HL-60 (cell line): Measurements from ENCODE around the gene SGCG.

ENCODE experiments used
- DNase-seq, 2 experiments: peaks; one replicate each; pipeline ENCODE4 v3.0.0-alpha.2; 2010 to 2020; ENCODE audit warnings: low read depth in 1 of 2, low spot score in 1 of 2
- H3K27ac ChIP-seq: fragments of 250-450 bp; sonication (Bioruptor Pico); replicated peaks from 2 replicates; pipeline ENCODE4 v1.5.1; 2020; ENCODE audit warnings: mild to moderate bottlenecking, moderate library complexity
- H3K27me3 ChIP-seq: fragments of 250-450 bp; sonication (Bioruptor Pico); 2 replicates; pipeline ENCODE4 v1.5.1; 2021; ENCODE audit warnings: mild to moderate bottlenecking, moderate library complexity; ENCODE audit not compliant: insufficient read depth, poor library complexity, severe bottlenecking
- H3K4me3 ChIP-seq: replicated peaks from 2 replicates; pipeline ENCODE4 v1.5.1; 2011; ENCODE audit warnings: mild to moderate bottlenecking, control low read depth, low read length; ENCODE audit not compliant: insufficient read depth
- CTCF ChIP-seq: IDR thresholded peaks from one replicate; pipeline ENCODE4 v1.5.1; 2011; ENCODE audit warnings: low read length, control low read depth, inconsistent platforms; ENCODE audit not compliant: insufficient read depth
- GABPA ChIP-seq: IDR thresholded peaks from 2 replicates; pipeline ENCODE4 v1.6.1; 2012; ENCODE audit warnings: low read depth
- POLR2AphosphoS5 ChIP-seq: IDR thresholded peaks from 2 replicates; pipeline ENCODE4 v1.6.1; 2012; ENCODE audit warnings: low read depth
- REST ChIP-seq: IDR thresholded peaks from 2 replicates; pipeline ENCODE4 v1.6.1; 2012; ENCODE audit warnings: low read depth; ENCODE audit not compliant: insufficient replicate concordance
- SPI1 ChIP-seq: IDR thresholded peaks from 2 replicates; pipeline ENCODE4 v1.6.1; 2012; ENCODE audit warnings: low read depth, mild to moderate bottlenecking, borderline replicate concordance

SGCG gene

GRCh38 chr13:23339225-23339624 is 158.4 kb downstream of the SGCG start:
- Histone ChIP-seq H3K27ac (no peak overlapping the region), H3K27me3 (no peaks in the 10 kb centered on the region), H3K4me3 (no peak overlapping the region)
- no peak for DNase-seq
- TF ChIP-seq SPI1 (no peak), POLR2AphosphoS5 (no peak), CTCF (no peak), REST (no peak), GABPA (no peak)

GRCh38 chr13:23344931-23345595 is 164.3 kb downstream of the SGCG start:
- no peak for DNase-seq
- Histone ChIP-seq H3K27ac (no peak overlapping the region), H3K4me3 (no peak overlapping the region), H3K27me3 (no peaks in the 10 kb centered on the region)
- TF ChIP-seq REST (no peak), GABPA (no peak), CTCF (no peak)

GRCh38 chr13:23347601-23348000 is 166.8 kb downstream of the SGCG start:
- Histone ChIP-seq H3K4me3 (no peak overlapping the region), H3K27ac (no peak overlapping the region), H3K27me3 (no peaks in the 10 kb centered on the region)
- TF ChIP-seq GABPA (no peak), CTCF (no peak), REST (no peak), POLR2AphosphoS5 (no peak), SPI1 (no peak)
- DNase-seq, result no peak
